ENCODE measurements around the gene RAB3GAP2.

- TF ChIP-seq, protein P1, sequence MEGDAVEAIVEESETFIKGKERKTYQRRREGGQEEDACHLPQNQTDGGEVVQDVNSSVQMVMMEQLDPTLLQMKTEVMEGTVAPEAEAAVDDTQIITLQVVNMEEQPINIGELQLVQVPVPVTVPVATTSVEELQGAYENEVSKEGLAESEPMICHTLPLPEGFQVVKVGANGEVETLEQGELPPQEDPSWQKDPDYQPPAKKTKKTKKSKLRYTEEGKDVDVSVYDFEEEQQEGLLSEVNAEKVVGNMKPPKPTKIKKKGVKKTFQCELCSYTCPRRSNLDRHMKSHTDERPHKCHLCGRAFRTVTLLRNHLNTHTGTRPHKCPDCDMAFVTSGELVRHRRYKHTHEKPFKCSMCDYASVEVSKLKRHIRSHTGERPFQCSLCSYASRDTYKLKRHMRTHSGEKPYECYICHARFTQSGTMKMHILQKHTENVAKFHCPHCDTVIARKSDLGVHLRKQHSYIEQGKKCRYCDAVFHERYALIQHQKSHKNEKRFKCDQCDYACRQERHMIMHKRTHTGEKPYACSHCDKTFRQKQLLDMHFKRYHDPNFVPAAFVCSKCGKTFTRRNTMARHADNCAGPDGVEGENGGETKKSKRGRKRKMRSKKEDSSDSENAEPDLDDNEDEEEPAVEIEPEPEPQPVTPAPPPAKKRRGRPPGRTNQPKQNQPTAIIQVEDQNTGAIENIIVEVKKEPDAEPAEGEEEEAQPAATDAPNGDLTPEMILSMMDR (conservative IDR thresholded peaks at IDR 0.05 in 1 of 2, IDR thresholded peaks at IDR 0.05 in 1 of 2; ENCODE audit: extremely low read depth in 1 of 2, insufficient read depth in 1 of 2, low read depth in 1 of 2, low read length in 2 of 2), result no peak
- TF ChIP-seq EZH2 (IDR thresholded peaks at IDR 0.05; ENCODE audit: borderline replicate concordance, low read length), result no peak
Measured at GRCh38 chr1:220274251-220274855, 2.1 kb upstream of the RAB3GAP2 start.
